GM19035 (cell line): Measurements from ENCODE around the gene ZNF469.

Source experiments
- ATAC-seq: cut with Tn5 transposase; IDR thresholded peaks from one replicate; pipeline ENCODE4 v1.9.1; 2021; ENCODE audit not compliant: unreplicated experiment

The ZNF469 gene

GRCh38 chr16:88347656-88348376, 34.9 kb upstream of the ZNF469 start:
- no peak for ATAC-seq

DNA sequence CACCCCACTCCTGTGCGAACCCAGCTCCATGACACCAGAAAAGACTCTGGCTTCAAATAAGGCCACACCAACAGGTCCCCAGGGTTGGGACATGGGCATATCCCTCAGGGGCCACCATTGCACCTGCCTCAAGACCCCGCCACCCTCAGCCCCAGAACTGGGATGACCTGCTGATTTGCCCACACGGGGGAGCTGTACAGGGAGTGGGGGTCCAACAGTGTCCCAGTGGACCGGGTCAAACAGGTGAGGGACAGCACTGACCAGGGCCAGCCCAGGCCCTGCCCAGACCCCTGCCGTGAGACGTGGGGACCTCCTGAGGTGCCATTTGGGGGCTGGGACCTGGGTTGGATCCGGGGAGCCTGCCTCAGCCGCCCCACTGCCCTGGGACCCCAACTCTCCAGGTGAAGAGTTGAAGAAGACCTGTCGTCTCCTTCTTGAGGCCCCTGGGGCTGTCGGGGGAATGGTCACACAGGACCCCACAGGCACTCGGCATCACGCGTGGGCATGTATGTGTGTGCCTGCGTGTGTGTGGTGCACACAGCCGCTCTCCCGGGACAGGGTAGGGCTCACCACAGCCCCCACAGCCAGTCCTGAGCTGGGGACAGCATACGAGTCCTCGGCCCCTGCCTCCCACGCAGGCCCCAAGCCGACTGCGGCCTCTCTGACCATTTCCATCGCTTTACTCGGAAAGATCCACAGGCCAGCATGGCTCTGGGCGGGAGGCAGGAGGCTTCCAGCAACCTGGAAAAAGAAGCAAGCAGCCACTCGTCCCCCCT, 34.2 kb upstream of the ZNF469 start:
- ATAC-seq = no peak

DNA sequence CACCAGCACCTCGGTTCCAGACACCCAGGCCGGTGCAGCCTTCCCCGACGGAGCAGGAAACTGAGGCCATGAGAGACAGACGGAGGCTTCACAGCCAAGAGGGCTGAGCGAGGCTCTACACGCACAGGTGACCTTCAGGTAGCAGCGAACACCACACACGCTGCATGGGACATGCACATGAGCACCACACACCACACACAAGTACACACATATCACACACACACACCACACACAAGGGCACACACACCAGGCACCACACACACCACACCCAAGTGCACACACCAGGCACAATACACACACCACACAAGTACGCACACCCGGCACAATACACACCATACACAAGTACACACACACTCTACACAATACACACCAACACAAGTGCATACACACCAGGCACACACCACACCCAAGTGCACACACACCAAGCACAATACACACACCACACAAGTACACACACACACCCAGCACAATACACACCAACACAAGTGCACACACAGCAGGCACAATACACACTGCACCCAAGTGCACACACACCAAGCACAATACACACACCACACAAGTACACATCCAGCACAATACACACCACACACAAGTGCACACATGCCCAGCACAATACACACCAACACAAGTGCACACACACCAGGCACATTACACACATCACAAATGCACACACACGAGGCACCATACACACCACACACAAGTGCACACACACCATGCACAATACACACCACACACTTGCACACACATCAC, 33.4 kb upstream of the ZNF469 start:
- ATAC-seq = no peak

- no peak for ATAC-seq
Measured at GRCh38 chr16:88349903-88350900, 32.6 kb upstream of the ZNF469 start.

DNA sequence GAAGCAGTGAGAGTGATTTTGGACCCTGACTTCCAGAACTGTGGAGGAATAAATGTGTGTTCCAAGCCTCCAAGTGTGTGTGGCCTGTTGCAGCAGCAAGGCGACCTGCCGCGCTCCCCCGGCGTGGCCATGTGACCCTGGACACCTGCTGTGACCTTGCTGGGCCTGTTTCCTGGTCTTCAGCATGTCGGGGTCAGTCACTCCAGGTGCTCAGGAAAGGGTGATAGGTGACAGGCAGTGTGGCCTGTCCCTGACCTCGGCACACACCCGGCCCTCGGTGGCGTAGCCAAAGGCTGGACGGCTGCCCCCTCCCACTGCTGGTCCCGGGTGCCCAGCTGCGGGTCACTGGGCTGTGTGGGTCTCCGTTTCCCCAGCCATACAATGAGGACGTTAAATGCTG, 31.8 kb upstream of the ZNF469 start:
- no peak for ATAC-seq

DNA sequence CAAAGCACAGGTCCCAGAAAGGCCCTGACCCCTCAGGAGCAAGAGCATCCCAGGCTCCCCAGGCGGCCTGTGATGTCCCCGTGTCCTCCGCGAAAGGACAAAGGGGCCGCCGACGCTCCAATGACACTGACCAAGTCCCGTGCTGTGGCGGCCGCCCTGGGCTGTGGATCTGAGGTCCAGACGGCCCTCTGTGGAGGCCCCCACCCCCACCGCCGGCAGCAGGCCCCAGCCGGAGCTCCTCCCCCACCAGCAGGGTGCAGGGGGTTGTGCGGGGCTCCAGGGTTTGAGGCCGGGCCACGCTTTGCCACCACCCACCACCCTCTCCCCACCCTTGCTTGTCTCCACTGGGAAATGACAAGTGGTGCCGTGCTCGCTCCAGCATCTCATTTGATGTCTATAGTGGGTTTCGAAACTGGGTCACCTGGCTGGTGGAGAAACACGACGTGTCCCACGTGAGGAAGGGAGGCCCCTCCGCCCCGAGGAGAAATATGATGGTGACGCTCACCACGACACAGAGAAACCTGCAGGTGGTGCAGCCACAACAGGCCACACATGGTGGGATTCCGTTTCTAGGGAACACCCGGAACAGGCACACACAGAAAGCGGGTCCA, 31.2 kb upstream of the ZNF469 start:
- ATAC-seq = no peak

GRCh38 chr16:88352261-88353200, 30.2 kb upstream of the ZNF469 start:
- no peak for ATAC-seq

- ATAC-seq = no peak
Measured at GRCh38 chr16:88353232-88353631, 29.5 kb upstream of the ZNF469 start.

GRCh38 chr16:88353691-88354090, 29.1 kb upstream of the ZNF469 start:
- ATAC-seq = no peak

GRCh38 chr16:88354229-88355092, 28.3 kb upstream of the ZNF469 start:
- no peak for ATAC-seq

DNA sequence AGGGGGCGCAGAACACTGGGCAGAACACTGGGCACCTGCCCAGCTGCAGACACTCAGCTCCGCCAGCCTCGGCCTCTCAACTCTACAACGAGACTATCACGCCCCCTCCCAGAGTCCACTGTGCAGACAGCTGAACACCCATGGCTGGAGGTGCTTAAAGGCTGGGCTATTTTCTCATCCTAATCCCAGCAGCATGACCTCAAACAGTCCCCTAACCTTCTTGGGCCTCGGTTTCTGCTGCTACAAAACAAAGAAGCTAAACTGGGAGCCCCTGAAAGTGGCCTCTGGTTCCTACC, 27.7 kb upstream of the ZNF469 start:
- ATAC-seq = no peak

DNA sequence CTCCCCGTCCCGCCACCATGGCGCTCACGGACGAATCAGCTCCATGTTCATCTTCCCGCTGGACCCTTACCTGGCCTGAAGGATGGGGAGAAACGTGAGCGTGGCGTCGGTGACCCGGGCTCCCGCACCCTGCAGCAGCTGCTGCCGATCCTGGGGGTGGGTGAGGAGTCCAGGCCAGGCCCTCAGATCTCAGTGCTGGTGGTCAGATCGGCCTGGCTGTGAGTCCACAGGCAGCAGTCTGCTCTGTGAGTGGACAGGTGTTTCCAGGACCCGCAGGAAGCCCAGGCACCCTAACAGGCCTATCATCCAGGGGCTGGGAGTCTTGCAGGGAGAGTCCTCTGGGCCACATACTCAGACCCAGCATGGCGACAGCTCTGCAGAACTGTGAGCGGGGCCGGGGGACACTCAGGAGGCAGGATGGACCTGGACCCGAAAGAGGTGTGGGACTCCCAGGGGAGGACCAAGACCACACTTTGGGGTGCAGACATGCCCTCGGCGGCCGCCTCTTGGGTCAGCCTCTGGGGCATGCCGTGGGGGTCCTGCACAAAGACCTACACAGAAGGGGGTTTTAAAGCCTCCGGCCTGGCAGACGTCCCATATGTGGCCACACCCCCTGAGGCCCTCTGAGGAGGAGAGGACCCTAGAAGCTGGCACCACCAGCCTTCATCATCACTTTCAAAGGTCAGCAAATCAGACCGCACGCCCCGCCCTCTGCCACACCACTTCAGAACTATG, 27.2 kb upstream of the ZNF469 start:
- no peak for ATAC-seq

- no peak for ATAC-seq
Measured at GRCh38 chr16:88356124-88356726, 26.5 kb upstream of the ZNF469 start.

GRCh38 chr16:88356727-88357199, 26.0 kb upstream of the ZNF469 start:
- ATAC-seq = no peak

DNA sequence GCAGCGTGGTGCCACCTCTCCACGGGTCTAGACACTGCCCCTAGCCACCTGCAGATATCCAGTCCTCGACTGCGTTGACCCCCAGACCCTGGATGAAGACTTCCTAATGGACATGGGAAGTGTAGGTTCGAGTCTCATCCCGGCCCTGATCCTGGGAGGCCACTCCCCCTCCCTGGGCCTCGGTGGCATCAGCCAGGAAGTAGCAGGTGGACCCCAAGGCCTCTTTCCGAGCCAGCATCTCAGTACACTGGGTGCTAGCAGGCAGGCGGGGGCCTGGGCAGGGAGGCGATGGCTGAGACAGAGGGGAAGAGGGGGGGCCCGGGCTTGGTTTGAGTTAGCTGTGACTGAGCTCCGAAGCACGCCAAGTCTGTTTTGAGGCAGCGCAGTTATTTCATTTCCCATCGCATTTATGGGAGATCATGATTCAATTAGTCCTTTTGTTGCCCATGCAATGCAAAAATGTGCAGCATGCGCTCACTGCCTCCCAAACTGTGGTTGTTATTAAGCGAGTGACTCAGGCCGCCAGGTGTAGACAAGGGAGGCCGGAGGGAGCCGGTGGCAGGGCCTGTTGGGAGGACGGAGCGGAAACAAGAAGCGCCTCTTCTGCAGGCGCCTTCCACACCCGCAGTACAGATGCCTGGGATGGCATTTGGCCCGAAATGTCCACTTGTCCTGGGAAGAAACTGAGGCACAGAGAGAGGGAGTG, 25.3 kb upstream of the ZNF469 start:
- no peak for ATAC-seq

DNA sequence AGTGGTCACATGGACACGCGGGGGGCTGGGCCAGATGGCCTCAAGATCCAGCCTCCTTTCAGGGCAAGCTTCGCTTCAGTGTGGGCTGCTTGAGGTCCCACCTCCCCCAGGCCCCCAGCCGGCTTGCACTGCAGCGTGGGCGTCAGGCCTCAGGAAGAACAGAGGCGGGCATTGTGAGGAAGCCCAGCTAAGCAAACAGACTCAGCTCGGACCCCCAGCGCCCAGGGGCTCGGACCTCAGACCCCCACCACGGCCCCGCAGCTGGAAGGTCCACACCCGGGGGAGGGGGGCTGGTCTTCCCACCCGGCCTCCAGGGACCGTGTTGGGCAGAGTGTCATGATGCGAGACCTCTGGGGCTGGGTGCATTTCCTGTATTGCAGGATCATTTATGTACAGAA, 24.7 kb upstream of the ZNF469 start:
- no peak for ATAC-seq

GRCh38 chr16:88359008-88359407, 23.8 kb upstream of the ZNF469 start:
- no peak for ATAC-seq
